Activated CD8-positive, alpha-beta T cell treated with anti-CD3 and anti-CD28 coated beads, Interleukin-2, amount 10 ng/mL, durations not matched to agents 7 days and 5 days (primary cell): ENCODE measurements around the gene HOXC10. TPM values are rescaled to one million over a fixed set of nuclear protein-coding genes. Genes with fewer than 3 reads are reported as not detected.
A peak's percentile ranks its signal among the peaks of the same experiment; 100 is the strongest.

ENCODE experiments used
- ATAC-seq: fragments of 150-1000 bp; cut with Tn5 transposase; one replicate; pipeline ENCODE4 v1.10.0; 2021; ENCODE audit warnings: moderate library complexity
- CTCF ChIA-PET: fragments of 350-600 bp; sonication (Branson Sonifier 250); formaldehyde crosslinking; loops from one replicate; lab custom pipeline; 2021; ENCODE audit warnings: antibody characterized with exemption; lab: Charles Lee
- POLR2A ChIA-PET: fragments of 350-600 bp; sonication (Branson Sonifier 250); formaldehyde crosslinking; loops from one replicate; lab custom pipeline; 2021; ENCODE audit warnings: antibody characterized with exemption; lab: Charles Lee
- DNase-seq: peaks from one replicate; pipeline ENCODE4 v3.0.0-alpha.2; 2020
- H3K27ac Mint-ChIP-seq: one replicate; pipeline ENCODE4 v1.8.0; 2021; ENCODE audit warnings: mild to moderate bottlenecking, mixed read lengths
- H3K27me3 Mint-ChIP-seq: one replicate; pipeline ENCODE4 v1.8.0; 2021; ENCODE audit warnings: low read depth, mixed read lengths
- H3K36me3 Mint-ChIP-seq: one replicate; pipeline ENCODE4 v1.8.0; 2021; ENCODE audit warnings: low read depth, mixed read lengths
- H3K4me1 Mint-ChIP-seq: one replicate; pipeline ENCODE4 v1.8.0; 2021; ENCODE audit warnings: low read depth, mixed read lengths
- H3K4me3 Mint-ChIP-seq: one replicate; pipeline ENCODE4 v1.8.0; 2021; ENCODE audit warnings: mild to moderate bottlenecking, mixed read lengths
- H3K9me3 Mint-ChIP-seq: one replicate; pipeline ENCODE4 v1.8.0; 2022; ENCODE audit warnings: mixed read lengths; ENCODE audit not compliant: insufficient read depth
- total RNA-seq, 2 experiments: library from RNA; stranded (reverse); gene quantifications; one replicate each; pipeline ENCODE4 v1.2.3, GENCODE V29; 2021

Gene HOXC10
- total RNA-seq, 2 experiments from 2014 or later: not detected

DNA sequence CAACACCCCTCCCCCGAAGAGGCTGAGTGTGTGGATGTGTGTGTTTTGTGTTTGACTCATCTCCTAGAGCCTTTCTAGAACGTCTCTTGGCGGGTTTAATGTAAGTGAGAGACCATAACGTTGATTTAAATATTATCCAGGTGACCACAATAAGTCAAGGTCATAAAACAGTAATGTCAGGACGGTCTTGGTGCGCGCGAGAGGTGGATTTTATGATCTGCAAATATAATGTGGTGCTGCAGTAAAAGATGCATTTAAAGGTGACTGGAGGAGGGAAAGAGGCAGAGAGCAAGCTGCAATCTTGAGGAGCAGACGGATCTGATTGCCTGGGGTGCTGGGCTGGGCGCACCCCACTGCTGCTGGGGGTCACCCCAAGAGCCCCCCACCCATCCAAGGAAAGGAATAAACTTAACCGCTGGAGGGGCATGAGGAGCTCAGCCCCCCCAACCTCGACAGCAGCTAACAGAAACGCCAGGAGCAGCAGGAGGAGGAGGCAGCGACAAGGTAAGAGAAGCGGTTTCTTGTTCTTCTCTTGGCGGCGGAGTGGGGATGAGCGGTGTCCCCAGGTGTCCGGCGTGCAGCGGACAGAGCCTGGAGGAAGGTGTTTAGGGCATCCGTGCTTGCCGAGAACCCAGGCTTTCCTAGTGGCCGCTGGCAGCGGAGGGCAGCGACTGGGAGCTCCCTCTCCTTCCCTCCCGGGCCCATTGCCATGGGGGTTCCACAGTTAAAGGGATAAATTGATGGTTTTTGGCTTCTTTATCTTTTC is 5.5 kb downstream of the HOXC10 start:
- ChIA-PET POLR2A (no interaction called here), CTCF (interaction anchor here (0.9 to 2.4 kb wide), 6 partner anchors 15 to 224 kb away, joined by 3 to 11 read pairs (median 4); partner anchors contain the start of gene HOXC8)
- Mint-ChIP-seq H3K4me3 (no peak overlapping the region), H3K4me1 (peaks cover 40% of the 10 kb centered on the region), H3K27me3 (peaks cover 94% of the 10 kb centered on the region), H3K9me3 (no peaks in the 10 kb centered on the region), H3K27ac (no peak overlapping the region), H3K36me3 (peaks cover 5% of the 10 kb centered on the region)
- DNase-seq (no peak), ATAC-seq (no peak)

GRCh38 chr12:53991077-53991460 is 6.1 kb downstream of the HOXC10 start:
- ATAC-seq: no peak
- DNase-seq: no peak
- H3K4me1 Mint-ChIP-seq: peaks cover 42% of the 10 kb centered on the region
- H3K4me3 Mint-ChIP-seq: no peak overlapping the region
- POLR2A ChIA-PET: no interaction called here
- no peaks in the 10 kb centered on the region for H3K9me3 Mint-ChIP-seq
- H3K27me3 Mint-ChIP-seq: peaks cover 93% of the 10 kb centered on the region
- CTCF ChIA-PET: interaction anchor here (0.9 to 2.4 kb wide), 7 partner anchors 15 to 224 kb away, joined by 3 to 11 read pairs (median 3); partner anchors contain the start of gene HOXC8
- peaks cover 5% of the 10 kb centered on the region for H3K36me3 Mint-ChIP-seq
- H3K27ac Mint-ChIP-seq: no peak overlapping the region

DNA sequence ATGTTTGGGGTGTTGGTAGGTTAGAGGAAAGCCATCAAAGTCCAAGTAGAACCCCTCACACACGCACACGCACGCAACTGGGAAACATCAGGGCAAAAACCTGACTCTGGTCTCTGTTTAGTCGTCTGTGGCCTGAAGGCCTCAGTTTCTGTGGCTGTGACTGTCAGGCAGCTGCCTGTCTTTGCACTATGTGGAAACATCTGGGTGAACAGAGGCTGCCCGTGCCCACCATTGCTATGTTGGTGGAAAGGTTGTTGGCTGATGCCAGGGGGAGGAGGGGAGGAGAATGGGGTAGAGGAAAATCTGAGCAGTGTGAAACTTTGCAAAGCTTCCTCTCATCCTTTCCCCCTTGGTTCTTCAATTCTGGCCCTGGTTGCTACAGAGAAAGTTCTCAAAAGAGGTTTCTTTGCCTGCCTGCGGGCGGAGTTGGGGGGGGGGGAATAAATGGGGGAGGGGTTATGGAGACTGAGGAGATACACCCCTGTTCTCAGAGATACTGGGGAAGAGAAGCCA is 7.5 kb downstream of the HOXC10 start:
- H3K4me3 Mint-ChIP-seq: no peak overlapping the region
- peaks cover 5% of the 10 kb centered on the region for H3K36me3 Mint-ChIP-seq
- peaks cover 92% of the 10 kb centered on the region for H3K27me3 Mint-ChIP-seq
- no peak for DNase-seq
- POLR2A ChIA-PET: interaction anchor here (0.6 kb wide), 1 partner anchor 291 kb away, joined by 3 read pairs; no protein-coding TSS in a partner anchor
- no peak for ATAC-seq
- CTCF ChIA-PET: interaction anchor here (0.8 to 2.4 kb wide), 6 partner anchors 12 to 224 kb away, joined by 3 to 8 read pairs (median 4); no protein-coding TSS in a partner anchor
- peaks cover 40% of the 10 kb centered on the region for H3K4me1 Mint-ChIP-seq
- H3K9me3 Mint-ChIP-seq: no peaks in the 10 kb centered on the region
- H3K27ac Mint-ChIP-seq: no peak overlapping the region

- ATAC-seq (no peak), DNase-seq (no peak)
- POLR2A ChIA-PET: no interaction called here
- Mint-ChIP-seq H3K4me3 (peak overlapping the region; percentile 28), H3K27me3 (peaks cover 92% of the 10 kb centered on the region), H3K36me3 (peaks cover 5% of the 10 kb centered on the region), H3K4me1 (peaks cover 40% of the 10 kb centered on the region), H3K27ac (no peak overlapping the region), H3K9me3 (no peaks in the 10 kb centered on the region)
- CTCF ChIA-PET: interaction anchor here (0.8 to 0.9 kb wide), 2 partner anchors 198 to 208 kb away, joined by 3 to 4 read pairs; no protein-coding TSS in a partner anchor
Observed at GRCh38 chr12:53993162-53994008, 8.4 kb downstream of the HOXC10 start.

DNA sequence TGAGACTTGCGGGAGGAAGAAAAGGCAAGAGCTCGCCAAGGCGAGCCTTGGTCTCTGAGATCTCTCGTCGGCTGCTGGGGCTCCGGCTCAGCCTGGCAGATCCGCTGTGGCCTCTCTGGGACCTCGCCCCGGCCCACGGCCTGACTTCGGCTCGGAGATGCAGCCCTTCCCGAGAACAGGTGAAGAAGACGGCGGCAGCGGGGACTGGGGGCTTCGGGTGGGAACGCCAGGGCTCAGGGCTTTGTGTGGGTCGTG is 9.0 kb downstream of the HOXC10 start:
- CTCF ChIA-PET: interaction anchor here (0.9 kb wide), 1 partner anchor 207 kb away, joined by 3 read pairs; no protein-coding TSS in a partner anchor
- Mint-ChIP-seq H3K4me3 (peak overlapping the region; percentile 10), H3K27me3 (peaks cover 95% of the 10 kb centered on the region), H3K27ac (no peak overlapping the region), H3K9me3 (no peaks in the 10 kb centered on the region), H3K4me1 (peaks cover 36% of the 10 kb centered on the region), H3K36me3 (peaks cover 5% of the 10 kb centered on the region)
- POLR2A ChIA-PET: no interaction called here
- DNase-seq (no peak), ATAC-seq (no peak)

DNA sequence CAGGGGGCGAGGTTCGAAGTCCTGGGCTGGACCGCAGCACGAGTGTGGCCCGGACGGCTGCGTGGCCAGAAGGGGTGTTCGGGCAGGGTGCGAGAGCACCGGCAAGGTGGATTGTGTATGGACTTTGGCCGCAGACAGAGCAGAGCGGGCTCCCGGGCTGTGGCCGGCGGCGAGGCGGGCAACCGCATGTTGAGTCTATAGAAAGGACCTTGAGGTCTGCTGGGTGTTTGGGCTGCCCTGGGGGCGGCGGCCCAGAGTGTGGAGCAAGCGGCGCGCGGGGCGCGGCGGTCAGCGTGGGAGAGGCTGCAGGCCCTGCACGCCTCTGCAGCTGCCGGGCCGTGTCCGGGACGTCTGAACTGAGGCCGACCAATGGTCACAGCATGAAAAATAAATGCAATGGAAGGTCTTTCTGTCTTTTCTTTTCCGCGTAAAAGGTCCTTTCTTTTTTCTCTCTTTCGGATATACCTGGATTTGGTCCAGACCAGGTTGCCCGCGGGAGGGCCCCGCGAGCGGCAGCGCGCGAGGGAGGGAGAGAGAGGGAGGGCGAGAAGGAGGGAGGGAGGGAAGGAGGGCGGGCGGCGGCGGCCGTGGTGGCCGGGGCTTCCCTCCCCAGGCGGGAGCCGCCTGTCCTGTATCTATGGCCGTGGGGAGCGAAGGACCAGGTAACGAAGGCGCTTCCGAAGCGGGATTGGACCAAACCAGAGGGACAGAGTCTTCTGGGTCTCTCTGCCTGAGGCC is 9.5 kb downstream of the HOXC10 start:
- Mint-ChIP-seq H3K4me1 (peaks cover 31% of the 10 kb centered on the region), H3K4me3 (peak overlapping the region; percentile 10), H3K9me3 (no peaks in the 10 kb centered on the region), H3K27ac (no peak overlapping the region), H3K27me3 (peaks cover 94% of the 10 kb centered on the region), H3K36me3 (peaks cover 5% of the 10 kb centered on the region)
- ChIA-PET CTCF (interaction anchor here (2.0 kb wide), 1 partner anchor 9 kb away, joined by 12 read pairs; the partner anchor contains the start of gene HOXC10), POLR2A (no interaction called here)
- DNase-seq: no peak
- ATAC-seq: no peak

DNA sequence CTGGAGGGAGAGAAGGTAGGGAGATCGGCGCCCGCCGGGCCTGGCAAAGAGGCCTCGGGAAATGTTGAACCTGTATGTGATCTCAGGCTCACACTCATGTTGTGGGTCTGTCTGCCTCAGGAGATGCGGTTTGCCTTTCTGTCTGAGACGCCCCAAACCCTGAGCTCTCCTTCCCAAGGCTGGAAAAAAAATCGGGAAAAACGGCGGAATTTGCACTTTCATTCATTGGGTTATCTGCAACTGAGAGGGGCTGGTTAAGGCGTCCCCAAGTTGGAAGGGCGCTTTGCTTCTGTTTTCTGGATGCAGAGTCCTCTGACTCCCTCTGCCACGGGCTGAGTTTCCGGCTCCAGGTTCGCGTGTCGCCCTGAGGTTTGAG is 10.0 kb downstream of the HOXC10 start:
- peaks cover 5% of the 10 kb centered on the region for H3K36me3 Mint-ChIP-seq
- POLR2A ChIA-PET: no interaction called here
- H3K27me3 Mint-ChIP-seq: peaks cover 94% of the 10 kb centered on the region
- H3K4me1 Mint-ChIP-seq: peaks cover 27% of the 10 kb centered on the region
- H3K9me3 Mint-ChIP-seq: no peaks in the 10 kb centered on the region
- CTCF ChIA-PET: interaction anchor here (2.0 to 2.1 kb wide), 2 partner anchors 9 to 38 kb away, joined by 6 to 12 read pairs; partner anchors contain the start of genes HOXC10 and HOXC5
- peak overlapping the region; percentile 5 for H3K4me3 Mint-ChIP-seq
- DNase-seq (peak; percentile 41), ATAC-seq (no peak)
- no peak overlapping the region for H3K27ac Mint-ChIP-seq

GRCh38 chr12:53995378-53996239 is 10.7 kb downstream of the HOXC10 start:
- Mint-ChIP-seq H3K27me3 (peaks cover 93% of the 10 kb centered on the region), H3K4me3 (peak overlapping the region; percentile 72), H3K9me3 (no peaks in the 10 kb centered on the region), H3K4me1 (peaks cover 27% of the 10 kb centered on the region), H3K27ac (no peak overlapping the region), H3K36me3 (peaks cover 5% of the 10 kb centered on the region)
- ChIA-PET CTCF (interaction anchor here (0.8 to 2.1 kb wide), 5 partner anchors 10 to 213 kb away, joined by 3 to 12 read pairs (median 5); partner anchors contain the start of genes HOXC10 and HOXC5), POLR2A (no interaction called here)
- peak; percentile 28 for ATAC-seq
- DNase-seq: no peak

- no peaks in the 10 kb centered on the region for H3K9me3 Mint-ChIP-seq
- ChIA-PET CTCF (interaction anchor here (0.8 to 2.1 kb wide), 6 partner anchors 10 to 212 kb away, joined by 3 to 12 read pairs (median 4); partner anchors contain the start of genes HOXC10 and HOXC5), POLR2A (no interaction called here)
- H3K4me3 Mint-ChIP-seq: peak overlapping the region; percentile 72
- H3K36me3 Mint-ChIP-seq: peaks cover 5% of the 10 kb centered on the region
- DNase-seq (no peak), ATAC-seq (no peak)
- no peak overlapping the region for H3K27ac Mint-ChIP-seq
- H3K27me3 Mint-ChIP-seq: peaks cover 94% of the 10 kb centered on the region
- H3K4me1 Mint-ChIP-seq: peaks cover 27% of the 10 kb centered on the region
Observed at GRCh38 chr12:53996240-53997203, 11.6 kb downstream of the HOXC10 start.
